HG02798 (cell line): ENCODE results near the gene KPNA5.
A peak's percentile ranks its signal among the peaks of the same experiment; 100 is the strongest.
"Not testable (repeated sequence)": the region's sequence is repeated elsewhere in the genome, so short reads cannot be mapped to it uniquely, and the experiment has no call there.

Experiments
- ATAC-seq: cut with Tn5 transposase; IDR thresholded peaks from one replicate; pipeline ENCODE4 v1.9.1; 2021; ENCODE audit warnings: mild to moderate bottlenecking; ENCODE audit not compliant: unreplicated experiment, poor library complexity

Gene KPNA5

GRCh38 chr6:116695401-116695800 is 14.4 kb downstream of the KPNA5 start:
- peak; percentile 89 for ATAC-seq

DNA sequence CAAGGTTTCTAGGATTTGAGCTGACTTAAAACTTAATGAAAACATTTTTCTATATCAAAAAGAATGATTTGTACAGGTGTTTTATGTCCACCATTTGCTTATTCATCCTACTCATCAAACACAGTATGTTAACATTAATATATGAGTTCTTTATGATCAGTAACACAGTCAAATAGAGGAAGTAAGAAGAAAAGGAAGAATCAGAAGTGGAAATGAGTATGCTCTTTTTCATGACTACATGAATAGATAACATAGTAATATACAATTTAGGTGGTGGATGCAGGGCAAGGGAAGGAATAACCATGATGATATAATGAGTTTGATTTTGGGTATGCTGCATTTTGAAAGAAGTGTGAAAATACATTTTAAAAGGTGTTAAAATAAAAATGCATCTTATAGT is 16.5 kb downstream of the KPNA5 start:
- ATAC-seq = peak; percentile 63

DNA sequence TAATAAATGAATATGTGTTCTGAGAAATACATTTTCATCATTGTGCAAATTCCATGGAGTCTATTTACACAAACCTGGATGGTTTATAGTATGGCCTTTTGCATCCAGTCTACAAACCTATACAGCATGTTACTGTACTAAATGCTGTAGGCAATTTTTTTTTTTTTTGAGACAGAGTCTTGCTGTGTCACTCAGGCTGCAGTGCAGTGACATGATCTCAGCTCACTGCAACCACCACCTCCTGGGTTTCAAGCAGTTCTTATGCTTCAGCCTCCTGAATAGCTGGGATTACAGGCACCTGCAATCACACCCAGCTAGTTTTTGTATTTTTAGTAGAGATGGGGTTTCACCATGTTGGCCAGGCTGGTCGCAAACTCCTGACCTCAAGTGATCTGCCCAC is 22.9 kb downstream of the KPNA5 start:
- ATAC-seq = not testable (repeated sequence)

GRCh38 chr6:116705917-116706316 is 24.9 kb downstream of the KPNA5 start:
- ATAC-seq = no peak

- no peak for ATAC-seq
These were observed 33.3 kb downstream of the KPNA5 start for GRCh38 chr6:116714296-116714695.

- ATAC-seq = no peak
These were observed 33.8 kb downstream of the KPNA5 start for GRCh38 chr6:116714761-116715160.

DNA sequence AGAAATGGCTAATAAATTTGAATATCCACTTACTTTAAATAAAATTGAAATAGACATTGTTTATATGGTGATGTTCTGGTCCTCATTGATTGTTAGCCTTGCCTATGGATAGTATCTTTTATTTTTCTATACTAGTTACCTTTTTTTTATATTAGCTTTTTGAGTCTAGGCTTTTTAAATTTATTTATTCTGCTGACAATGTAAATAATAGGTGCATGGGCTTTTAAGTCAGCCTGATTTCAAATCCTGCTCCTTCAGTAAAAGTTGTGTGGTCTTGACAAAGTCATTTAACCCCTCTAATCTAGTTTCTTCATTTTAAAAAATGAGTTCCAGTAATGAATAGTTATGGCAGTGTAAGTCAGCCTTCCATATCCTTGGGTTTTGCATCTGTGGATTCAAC is 45.9 kb downstream of the KPNA5 start:
- ATAC-seq = no peak

GRCh38 chr6:116730513-116730912 is 49.5 kb downstream of the KPNA5 start:
- no peak for ATAC-seq

GRCh38 chr6:116737004-116737403 is 56.0 kb downstream of the KPNA5 start:
- no peak for ATAC-seq

DNA sequence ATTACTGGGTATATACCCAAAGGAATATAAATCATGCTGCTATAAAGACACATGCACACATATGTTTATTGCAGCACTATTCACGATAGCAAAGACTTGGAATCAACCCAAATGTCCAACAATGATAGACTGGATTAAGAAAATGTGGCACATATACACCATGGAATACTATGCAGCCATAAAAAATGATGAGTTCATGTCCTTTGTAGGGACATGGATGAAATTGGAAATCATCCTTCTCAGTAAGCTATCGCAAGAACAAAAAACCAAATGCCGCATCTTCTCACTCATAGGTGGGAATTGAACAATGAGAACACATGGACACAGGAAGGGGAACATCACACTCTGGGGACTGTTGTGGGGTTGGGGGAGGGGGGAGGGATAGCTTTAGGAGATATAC is 59.5 kb downstream of the KPNA5 start:
- ATAC-seq = not testable (repeated sequence)

GRCh38 chr6:116741571-116741970 is 60.6 kb downstream of the KPNA5 start:
- no peak for ATAC-seq

DNA sequence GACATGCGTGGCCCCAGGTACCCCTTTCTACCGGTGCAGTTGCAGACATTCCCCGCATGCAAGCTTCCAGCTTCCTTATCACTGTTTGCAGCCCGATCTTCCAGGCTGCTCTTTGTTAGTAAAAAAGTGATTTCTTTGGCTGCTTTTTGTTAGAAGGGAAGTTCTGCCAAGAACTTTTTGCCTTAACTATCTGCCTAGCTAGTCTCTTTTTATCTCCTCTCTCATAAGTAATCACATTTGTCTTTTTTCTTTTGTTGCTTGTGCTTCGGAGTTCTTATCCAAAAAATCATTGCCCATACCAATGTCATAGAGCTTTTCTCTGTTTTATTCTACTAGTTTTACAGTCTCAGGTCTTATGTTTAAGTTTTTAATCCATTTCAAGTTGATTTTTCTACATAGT is 64.2 kb downstream of the KPNA5 start:
- no peak for ATAC-seq

GRCh38 chr6:116761779-116762178 is 80.8 kb downstream of the KPNA5 start:
- ATAC-seq = no peak

- no peak for ATAC-seq
These were observed 81.2 kb downstream of the KPNA5 start for GRCh38 chr6:116762235-116762634.

GRCh38 chr6:116763048-116763447 is 82.0 kb downstream of the KPNA5 start:
- no peak for ATAC-seq

- ATAC-seq = no peak
These were observed 83.1 kb downstream of the KPNA5 start for GRCh38 chr6:116763906-116764628.

DNA sequence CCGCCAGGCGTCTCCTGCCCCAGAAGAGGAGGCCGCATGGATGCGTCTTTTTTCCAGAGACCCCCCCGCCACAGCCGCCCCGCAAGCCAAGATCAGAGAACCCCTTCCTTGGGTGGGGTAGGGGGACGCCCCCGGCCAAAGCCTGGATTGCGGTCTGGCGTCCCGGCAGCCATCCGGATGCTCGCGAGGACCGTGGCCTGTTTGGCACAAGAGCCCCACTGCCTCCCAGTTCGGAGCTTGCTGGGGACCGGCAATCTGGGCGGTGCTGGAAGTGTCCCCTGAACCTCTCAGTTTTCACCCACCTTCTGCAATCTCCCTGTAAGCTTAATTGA is 83.6 kb downstream of the KPNA5 start:
- no peak for ATAC-seq

- ATAC-seq = no peak
These were observed 84.2 kb downstream of the KPNA5 start, which contains the start of gene FAM162B for GRCh38 chr6:116764961-116765841. Gene FAM162B, minus strand, starts transcription at chr6:116765719. Its CDS starts 143 bp downstream, at chr6:116765576.

DNA sequence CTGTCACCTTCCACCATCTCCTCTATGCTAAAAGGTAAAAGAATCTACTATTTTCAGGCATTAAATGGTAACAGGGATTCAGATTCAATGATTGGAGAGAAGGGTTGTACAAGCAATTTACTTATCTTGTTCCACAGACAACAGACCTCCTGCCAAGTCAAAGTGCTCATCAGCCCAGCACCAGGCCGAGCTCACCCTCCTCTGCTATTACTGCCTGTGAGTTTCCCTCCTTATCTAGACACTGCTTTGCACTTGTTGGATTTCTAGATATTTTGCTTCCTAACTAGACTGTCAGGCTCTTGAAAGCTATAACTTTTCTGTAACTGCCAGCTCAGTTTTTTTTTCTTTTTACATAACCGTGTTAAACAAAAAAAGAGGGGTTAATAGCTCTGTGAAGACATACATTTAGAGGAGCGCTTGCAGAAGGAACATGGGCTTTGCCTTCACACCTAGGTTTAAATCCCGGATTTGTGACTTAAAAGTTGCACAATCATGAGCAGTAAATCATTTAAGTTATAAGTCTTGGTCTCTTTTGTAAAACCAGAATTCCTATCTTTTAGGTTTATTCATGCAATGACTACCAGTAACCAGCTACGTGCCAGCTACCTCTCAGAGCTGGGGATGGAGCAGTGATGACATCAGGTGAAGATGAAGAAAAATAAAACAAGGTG is 85.6 kb downstream of the KPNA5 start:
- ATAC-seq = no peak

DNA sequence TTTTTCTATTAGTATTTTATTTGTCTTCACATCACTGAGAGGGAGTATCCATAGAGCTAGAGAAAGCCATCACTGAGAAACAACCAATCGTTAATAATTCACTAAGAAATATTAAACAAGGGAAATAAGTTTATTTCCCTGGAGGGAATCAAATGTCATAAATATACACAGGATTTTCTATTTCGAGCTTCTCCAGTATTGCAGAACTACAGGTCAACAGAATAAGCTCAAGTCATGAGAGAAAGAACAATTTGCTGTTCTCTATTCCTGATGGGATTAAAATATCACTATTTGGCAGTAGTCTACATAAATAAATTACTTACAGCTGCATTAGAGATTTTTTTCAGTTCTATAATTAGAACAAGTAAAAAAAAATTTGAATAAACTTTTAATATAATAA is 86.7 kb downstream of the KPNA5 start:
- ATAC-seq = no peak

- ATAC-seq = no peak
These were observed 91.4 kb downstream of the KPNA5 start for GRCh38 chr6:116772450-116772849.
